HG03025 (cell line): ENCODE measurements around the gene BCL11B.

Experiments
- ATAC-seq: cut with Tn5 transposase; IDR thresholded peaks from one replicate; pipeline ENCODE4 v1.9.1; 2021; ENCODE audit warnings: mild to moderate bottlenecking, moderate library complexity; ENCODE audit not compliant: unreplicated experiment, low FRiP score

Gene BCL11B

GRCh38 chr14:99271951-99272631 is at the start of gene BCL11B:
BCL11B (minus strand) TSS chr14:99272197; CDS start chr14:99271218, 979 bp downstream.
- ATAC-seq: no peak

GRCh38 chr14:99321236-99321925 is 49.4 kb upstream of the BCL11B start:
- no peak for ATAC-seq

- no peak for ATAC-seq
Measured at GRCh38 chr14:99320621-99321235, 48.7 kb upstream of the BCL11B start.

- no peak for ATAC-seq
Measured at GRCh38 chr14:99320105-99320572, 48.1 kb upstream of the BCL11B start.

- no peak for ATAC-seq
Measured at GRCh38 chr14:99318959-99319295, 46.9 kb upstream of the BCL11B start.

- ATAC-seq: no peak
Measured at GRCh38 chr14:99318091-99318958, 46.3 kb upstream of the BCL11B start.

GRCh38 chr14:99317231-99318090 is 45.5 kb upstream of the BCL11B start:
- no peak for ATAC-seq

GRCh38 chr14:99316281-99317163 is 44.5 kb upstream of the BCL11B start:
- ATAC-seq: no peak

GRCh38 chr14:99315197-99315596 is 43.2 kb upstream of the BCL11B start:
- ATAC-seq: no peak

- no peak for ATAC-seq
Measured at GRCh38 chr14:99314623-99315022, 42.6 kb upstream of the BCL11B start.

- no peak for ATAC-seq
Measured at GRCh38 chr14:99313234-99313633, 41.2 kb upstream of the BCL11B start.

- no peak for ATAC-seq
Measured at GRCh38 chr14:99312106-99312505, 40.1 kb upstream of the BCL11B start.

GRCh38 chr14:99309220-99309766 is 37.3 kb upstream of the BCL11B start:
- ATAC-seq: no peak

GRCh38 chr14:99304208-99304607 is 32.2 kb upstream of the BCL11B start:
- ATAC-seq: no peak

GRCh38 chr14:99300190-99300589 is 28.2 kb upstream of the BCL11B start:
- no peak for ATAC-seq

GRCh38 chr14:99296517-99296916 is 24.5 kb upstream of the BCL11B start:
- ATAC-seq: no peak

- ATAC-seq: no peak
Measured at GRCh38 chr14:99289394-99290189, 17.6 kb upstream of the BCL11B start.

- no peak for ATAC-seq
Measured at GRCh38 chr14:99288948-99289347, 17.0 kb upstream of the BCL11B start.
